GM19438 (cell line): ENCODE measurements around the gene PDHX.
A peak's percentile ranks its signal among the peaks of the same experiment; 100 is the strongest.

ENCODE experiments used
- ATAC-seq: cut with Tn5 transposase; IDR thresholded peaks from one replicate; pipeline ENCODE4 v1.9.1; 2021; ENCODE audit warnings: low read depth; ENCODE audit not compliant: unreplicated experiment

The PDHX gene

DNA sequence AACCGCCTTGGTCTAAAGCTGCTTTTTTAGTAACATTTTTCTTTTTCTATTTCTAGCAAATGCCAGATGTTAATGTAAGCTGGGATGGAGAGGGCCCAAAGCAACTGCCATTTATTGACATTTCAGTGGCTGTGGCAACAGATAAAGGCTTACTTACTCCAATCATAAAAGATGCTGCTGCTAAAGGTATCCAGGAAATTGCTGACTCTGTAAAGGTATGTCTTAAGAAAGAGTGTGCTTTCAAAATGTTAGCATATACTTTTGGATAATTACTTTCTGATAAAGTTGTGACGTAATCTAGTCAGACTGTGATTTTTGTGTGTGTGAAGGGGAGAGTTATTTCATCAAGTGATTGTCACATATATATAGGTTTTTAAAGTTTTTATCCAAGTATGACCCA is 68.1 kb downstream of the PDHX start:
- ATAC-seq: no peak

- ATAC-seq: no peak
Measured at GRCh38 chr11:34986883-34987520, 70.6 kb downstream of the PDHX start.

DNA sequence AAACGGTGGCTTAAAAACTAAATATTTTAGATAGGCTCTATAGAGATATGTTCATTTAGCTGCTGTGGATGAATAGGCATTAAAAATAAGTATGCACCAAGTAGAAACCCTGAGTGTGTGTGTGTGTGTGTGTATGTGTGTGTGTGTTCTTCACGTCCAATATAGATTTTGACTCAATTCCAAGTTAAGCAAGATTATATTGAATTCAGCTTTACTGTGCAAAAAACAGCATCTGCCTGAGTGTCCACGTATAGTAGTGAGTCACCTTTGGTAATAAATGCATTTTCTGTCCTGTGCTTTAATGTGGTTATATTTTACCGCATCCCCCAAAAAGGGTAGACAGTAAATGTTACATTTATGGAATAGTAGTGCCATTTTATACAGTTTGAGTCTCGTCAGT is 71.2 kb downstream of the PDHX start:
- no peak for ATAC-seq

- no peak for ATAC-seq
Measured at GRCh38 chr11:34988294-34989255, 72.2 kb downstream of the PDHX start.

GRCh38 chr11:34990916-34991315 is 74.5 kb downstream of the PDHX start:
- no peak for ATAC-seq

- no peak for ATAC-seq
Measured at GRCh38 chr11:34994854-34995253, 78.4 kb downstream of the PDHX start.

GRCh38 chr11:34996958-34997357 is 80.5 kb downstream of the PDHX start:
- ATAC-seq: no peak

- ATAC-seq: no peak
Measured at GRCh38 chr11:34997952-34998528, 81.6 kb downstream of the PDHX start.

DNA sequence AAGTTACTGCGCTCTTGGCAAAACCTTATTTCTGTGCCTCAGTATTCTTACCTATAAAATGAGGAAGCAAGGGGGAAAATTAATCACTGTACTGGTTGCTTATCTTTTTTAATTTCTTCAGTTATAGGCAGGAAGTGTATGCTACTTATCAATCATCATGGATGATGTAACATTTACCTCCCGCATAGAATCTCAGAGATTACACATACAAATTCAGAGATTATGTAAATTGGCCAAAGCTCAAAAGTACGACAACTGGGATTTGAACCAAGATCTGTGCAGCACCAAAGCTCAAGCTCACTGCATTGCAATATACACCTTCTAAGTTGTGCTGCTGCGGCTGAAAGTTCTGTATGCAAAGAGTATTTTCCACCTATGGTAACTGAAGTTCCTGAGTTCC is 83.0 kb downstream of the PDHX start:
- no peak for ATAC-seq

DNA sequence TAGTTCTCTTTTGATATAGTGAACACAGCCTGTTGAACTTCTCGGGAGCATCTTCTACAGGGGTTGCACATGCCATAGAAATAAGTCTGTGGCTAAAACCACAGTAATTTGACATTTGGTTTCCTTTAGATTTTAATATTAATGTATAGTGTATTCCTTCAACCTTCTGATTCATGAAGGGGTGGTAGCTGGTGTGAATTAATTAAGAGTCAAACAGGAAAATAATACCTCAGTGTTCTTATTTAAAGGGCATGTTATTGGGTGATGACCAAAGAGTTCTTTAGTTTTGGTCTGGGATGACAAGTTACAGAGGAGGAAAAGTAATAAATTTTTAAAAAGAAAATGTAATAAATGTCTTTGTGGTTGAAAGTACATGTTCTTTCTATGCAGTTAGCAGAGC is 86.8 kb downstream of the PDHX start:
- ATAC-seq: no peak

GRCh38 chr11:35003658-35004057 is 87.2 kb downstream of the PDHX start:
- no peak for ATAC-seq

DNA sequence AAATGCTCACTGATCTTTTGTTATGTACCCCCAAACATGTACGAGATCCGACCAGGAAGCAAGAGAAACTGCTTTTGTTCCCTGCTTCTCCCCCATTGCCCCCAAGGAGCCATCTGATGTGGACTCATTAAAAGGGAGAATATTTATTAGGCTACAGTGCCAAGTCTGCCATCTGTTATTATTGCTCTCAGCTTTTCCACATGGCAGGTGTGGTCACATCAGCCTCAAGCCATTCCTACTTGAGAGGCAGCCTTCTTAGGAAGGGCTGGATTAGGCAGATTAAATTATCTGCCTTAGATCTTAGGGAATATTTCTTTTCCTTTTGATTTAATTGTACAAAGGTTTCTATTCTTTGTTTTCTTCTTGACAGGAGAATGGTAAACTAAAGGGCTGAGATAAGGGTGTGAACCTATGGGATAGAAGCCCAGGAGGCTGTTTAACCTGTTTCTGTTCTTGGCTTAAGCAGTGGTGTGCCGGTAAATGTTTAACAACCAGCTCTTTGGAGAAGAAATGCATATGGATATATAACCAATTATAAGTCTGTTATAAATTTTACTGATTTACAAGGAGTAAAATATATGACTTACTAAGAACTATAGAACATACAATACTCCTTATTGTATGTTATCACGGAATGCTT is 88.8 kb downstream of the PDHX start:
- ATAC-seq: no peak

DNA sequence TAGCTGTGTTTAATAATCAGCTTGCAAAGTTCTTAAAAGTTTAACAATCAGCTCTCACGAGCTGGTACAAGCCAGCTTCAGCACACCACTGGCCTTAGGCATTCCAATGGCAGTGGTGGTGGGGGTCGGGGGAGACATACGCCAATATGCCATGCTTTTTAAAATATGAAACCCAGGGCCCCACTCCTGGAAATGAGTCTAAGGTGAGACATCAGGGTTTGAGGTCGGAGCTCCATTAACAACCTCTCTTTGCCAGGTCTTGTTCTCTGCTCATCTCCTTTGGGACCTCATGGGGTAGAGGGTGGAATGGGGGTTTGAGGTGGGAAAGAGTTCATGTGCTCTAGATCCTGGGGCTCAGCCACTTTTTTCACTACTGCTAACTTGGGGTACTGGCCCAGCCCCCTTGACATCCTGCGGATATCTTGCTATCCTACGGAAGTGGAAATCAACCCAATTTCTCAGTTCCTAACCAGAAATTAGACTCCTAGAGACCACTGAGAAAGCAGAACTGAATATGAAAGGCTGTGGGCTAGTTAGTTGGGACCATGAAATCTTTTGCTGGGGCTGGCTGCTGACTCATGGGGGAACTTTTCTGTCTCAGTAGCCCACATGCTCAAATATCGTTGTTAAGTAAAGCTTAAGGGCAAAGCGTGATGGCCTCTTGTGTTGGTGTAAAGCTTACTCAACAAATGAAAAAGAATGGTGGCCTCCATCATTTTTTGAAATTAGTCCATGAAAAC is 90.1 kb downstream of the PDHX start:
- ATAC-seq: peak; percentile 90

DNA sequence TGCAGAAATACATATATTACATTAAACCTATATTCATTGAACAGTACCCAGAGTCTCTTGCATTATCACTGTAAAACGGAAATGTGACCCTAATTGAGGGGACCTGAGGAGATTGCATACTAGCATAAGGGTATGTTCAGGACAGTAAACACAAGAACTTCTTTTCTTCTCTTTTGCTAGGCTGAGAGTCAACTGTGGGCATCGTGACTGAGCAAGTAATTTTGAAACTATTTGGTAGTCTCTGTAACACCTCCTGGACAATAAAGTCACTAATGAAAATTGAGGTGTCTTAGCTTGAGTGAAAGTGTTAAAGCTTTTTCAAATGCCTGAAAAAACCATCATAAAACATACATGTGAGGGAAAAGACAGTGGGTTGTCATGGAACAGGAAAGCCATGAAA is 90.9 kb downstream of the PDHX start:
- ATAC-seq: peak; percentile 47

GRCh38 chr11:35009191-35009943 is 92.9 kb downstream of the PDHX start:
- no peak for ATAC-seq

DNA sequence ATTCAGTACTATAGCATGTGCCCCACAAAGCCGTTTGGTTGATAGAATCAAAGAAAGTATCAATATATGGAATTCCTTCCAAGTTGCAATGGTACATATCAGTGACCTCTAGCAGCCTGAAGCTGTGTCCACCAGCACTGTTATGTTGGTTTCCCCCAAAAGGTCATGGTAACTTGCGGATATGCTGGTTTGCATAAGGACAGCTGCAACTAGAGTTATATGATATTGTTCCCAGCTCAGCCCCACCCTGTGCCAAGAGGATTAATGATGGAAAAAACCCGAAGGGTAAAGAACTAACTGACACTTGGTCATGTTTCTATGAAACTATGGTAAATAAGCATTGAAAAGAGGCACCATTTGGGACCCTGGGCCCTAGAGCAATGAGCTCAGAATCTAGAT is 93.5 kb downstream of the PDHX start:
- ATAC-seq: no peak

GRCh38 chr11:35010654-35011053 is 94.2 kb downstream of the PDHX start:
- ATAC-seq: no peak

DNA sequence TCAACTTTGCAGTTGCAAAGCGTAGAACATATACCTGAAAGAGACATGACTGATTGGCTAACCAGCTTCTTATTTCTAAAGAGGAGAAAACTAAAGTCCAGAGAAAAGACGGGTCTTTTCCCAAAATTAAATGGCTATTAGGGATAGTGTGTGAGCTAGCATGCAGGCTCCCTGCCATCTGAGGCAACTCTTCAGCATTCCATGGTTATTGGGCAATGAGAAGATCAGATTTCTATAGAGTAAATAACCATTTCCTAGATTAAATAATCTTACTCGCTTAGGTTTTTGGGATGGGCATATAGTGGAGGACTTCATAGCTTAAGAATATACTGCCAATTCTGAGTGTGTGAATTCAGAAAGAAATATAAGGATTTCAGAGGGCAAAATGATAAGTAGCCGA is 95.0 kb downstream of the PDHX start:
- no peak for ATAC-seq

GRCh38 chr11:35011944-35012343 is 95.5 kb downstream of the PDHX start:
- peak; percentile 6 for ATAC-seq
